Sciatic nerve (tissue), 2 donors: ENCODE measurements around the gene TENM4. TPM values are rescaled to one million over a fixed set of nuclear protein-coding genes. Genes with fewer than 3 reads are reported as not detected.
"Not testable (repeated sequence)": the region's sequence is repeated elsewhere in the genome, so short reads cannot be mapped to it uniquely, and the experiment has no call there.

Source experiments
- ATAC-seq: fragments of 200-7000 bp; cut with Tn5 transposase; one replicate; pipeline ENCODE4 v1.9.1; 2020; ENCODE audit warnings: mild to moderate bottlenecking, moderate library complexity
- DNase-seq: peaks from one replicate; pipeline ENCODE4 v3.0.0-alpha.2; 2020; ENCODE audit warnings: low spot score
- intact Hi-C: fragments of 100-400 bp; cut with DNase I; formaldehyde crosslinking; loops from one replicate; pipeline ENCODE4 v1.14.2; 2022
- microRNA-seq: library from miRNA; unstranded; fragments of <30 nt; microRNA quantifications from one replicate; pipeline ENCODE4 v1.2.0, GENCODE V29; 2020
- total RNA-seq: library from RNA; stranded (reverse); fragmentation: NEBNext Ultra II Directional; extraction: Animal tissue kit (Norgen Biotek cat#: 25700); gene quantifications from one replicate; pipeline ENCODE4 v1.2.1, GENCODE V29; 2021
- donor health status: DM: no; HTN: no; CAD: no.
- donor health status: DM: no; HTN: no; CAD: no.

TENM4 gene
- total RNA-seq, 1 donor from 2014 or later, result 16.5 TPM

DNA sequence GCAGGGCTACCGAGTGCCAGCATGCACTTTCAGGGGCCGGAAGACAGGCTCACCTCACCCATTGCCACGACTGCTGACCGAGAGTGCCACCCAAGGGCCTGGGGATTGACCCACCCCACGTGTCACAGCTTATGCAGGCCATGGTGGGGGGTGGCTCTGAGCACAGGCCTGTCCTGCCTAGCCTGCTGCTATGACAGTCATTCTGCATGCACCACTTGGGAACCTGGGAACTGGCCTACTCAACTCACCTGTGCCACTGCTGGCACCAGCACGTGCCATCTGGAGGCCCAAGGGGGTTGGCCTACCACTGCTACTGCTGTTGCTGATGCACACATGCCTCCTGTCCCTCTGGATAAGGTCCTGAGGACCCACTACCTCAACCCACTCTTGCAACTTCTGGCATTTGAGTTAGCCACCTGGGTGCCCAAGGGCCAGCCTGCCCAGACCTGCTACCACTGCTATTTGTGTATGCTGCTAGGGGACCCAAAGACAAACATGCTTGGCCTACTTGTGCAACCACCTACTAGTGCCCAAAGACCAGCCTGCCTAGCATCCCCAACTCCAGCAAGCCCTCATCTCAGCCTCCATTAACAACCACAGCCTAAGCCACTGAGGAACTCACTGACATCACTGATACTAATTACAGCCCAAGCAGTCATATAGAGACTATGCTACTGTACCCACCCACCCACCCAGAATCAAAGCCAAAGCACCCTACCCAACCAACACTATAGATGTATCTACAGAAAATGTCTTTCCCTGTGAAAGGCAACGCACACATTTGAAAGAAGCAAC lies 807.1 kb downstream of the TENM4 start:
- no peak for ATAC-seq
- DNase-seq, result no peak
- intact Hi-C loops, result no loop called here

DNA sequence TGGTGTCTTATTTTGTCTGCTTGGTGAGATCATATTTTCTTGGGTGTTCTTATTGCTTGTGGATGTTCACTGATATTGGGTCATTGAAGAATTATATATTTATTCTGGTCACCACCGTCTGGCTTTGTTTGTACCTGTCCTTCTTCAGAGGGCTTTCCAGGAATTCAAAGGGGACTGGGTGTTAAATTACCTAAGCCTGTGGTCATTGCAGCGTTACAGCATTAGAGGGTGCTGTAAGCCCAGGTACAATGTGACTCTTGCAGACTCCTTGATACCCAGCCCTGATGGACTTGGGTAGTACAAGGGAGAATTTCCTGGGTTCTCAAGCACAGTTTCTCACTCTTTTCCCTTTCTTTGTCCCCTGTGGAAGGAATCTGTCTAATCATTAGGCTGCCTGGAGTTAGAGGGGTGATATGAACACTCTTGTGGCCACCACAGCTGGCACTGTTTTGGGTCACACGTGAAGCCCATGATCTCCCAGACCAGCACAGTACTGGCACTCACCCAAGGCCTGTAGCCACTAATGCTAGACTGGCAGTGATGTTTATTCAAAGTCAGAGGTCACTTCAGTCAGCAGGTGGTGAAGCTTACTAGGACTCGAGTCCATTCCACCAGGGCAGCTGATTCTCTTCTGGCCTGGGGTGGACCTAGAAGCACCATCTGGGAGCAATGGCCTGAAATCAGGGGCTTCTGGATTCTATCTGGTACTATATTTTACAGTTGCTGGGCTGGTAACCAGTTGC lies 810.1 kb downstream of the TENM4 start:
- intact Hi-C loops, result no loop called here
- ATAC-seq (no peak), DNase-seq (no peak)

GRCh38 chr11:78630155-78630554 lies 810.7 kb downstream of the TENM4 start:
- intact Hi-C loops, result no loop called here
- DNase-seq (no peak), ATAC-seq (no peak)

DNA sequence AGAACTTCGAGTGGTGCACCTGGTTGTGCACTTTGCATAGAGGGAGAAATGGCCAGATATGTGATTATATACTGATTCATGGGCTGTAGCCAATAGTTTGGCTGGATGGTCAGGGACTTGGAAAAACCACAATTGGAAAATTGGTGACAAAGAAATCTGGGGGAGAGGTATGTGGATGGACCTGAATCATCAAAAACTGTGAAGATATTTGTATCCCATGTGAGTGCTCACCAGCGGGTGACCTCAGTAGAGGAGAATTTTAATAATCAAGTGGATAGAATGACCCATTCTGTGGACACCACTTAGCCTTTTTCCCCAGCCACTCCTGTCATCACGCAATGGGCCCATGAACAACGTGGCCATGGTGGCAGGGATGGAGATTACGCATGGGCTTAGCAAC lies 818.2 kb downstream of the TENM4 start:
- ATAC-seq (no peak), DNase-seq (no peak)
- intact Hi-C loops, result no loop called here

DNA sequence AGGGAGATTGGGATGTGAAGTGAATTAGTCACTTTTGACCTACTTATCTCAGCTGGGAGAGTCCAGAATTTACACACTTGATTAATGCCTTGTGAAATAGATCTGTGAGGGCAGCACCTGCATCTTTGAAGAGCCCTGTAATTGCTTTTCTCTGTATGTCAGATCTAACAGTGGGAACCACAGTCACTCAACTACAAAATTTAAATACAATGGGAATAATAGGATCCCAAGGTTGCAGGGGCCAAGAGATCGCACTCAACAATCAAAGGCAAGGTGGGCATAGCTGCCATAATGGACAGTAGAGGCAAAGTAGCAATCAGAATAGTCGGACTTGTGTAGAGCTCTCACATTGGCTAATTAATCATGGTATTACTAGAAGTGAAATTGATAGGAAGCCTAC lies 820.7 kb downstream of the TENM4 start:
- ATAC-seq (no peak), DNase-seq (no peak)
- intact Hi-C loops, result no loop called here

GRCh38 chr11:78615724-78616123 lies 825.1 kb downstream of the TENM4 start:
- no peak for DNase-seq
- intact Hi-C loops, result no loop called here
- ATAC-seq, result no peak

DNA sequence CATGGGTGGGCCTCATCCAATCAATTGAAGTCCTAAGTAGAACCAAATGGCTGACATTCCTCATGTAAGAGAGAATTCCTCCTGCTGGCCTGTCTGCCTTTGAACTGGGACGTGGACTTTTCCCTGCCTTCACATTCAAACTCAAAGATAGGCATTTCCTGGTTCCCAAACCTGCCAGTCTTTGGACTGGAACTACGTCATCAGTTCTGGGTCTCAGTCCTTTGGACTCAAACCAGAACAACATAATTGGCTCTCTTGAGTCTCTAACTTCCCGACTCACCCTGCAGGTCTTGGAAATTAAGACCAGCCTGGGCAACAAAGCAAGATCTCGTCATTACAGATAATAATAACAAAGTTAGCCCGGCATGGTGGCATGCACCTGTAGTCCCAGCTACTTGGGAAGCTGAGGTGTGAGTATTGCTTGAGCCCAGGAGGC lies 827.4 kb downstream of the TENM4 start:
- DNase-seq, result no peak
- no peak for ATAC-seq
- intact Hi-C loops, result no loop called here

DNA sequence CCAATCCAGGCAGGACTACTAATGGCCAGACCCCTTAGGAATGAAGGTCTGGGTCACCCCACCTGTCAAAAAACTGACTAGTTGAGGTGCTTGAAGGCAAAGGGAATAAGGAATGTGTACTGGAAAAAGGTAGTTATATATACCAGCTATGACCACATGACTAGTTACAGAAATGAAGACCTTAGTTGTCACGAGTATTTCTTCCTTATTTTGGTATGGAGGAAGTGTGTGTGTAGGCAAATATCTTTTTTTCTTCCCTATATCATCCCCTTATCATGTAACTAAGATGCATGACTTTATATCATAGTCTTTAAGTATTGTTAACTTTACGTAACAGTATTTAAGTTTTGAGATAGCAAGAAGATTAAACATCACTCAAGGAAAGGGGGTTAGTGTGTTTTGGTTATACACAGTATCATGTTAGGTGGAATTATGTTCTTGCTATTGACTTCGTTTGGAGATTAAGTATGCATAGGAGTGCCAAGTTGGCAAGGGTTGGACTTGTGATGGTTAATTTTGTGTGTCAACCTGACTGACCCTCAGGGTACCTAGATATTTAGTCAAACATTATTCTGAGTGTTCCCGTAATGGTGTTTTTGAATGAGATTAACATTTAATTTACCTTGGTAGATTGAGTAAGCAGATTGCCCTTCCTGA lies 828.0 kb downstream of the TENM4 start:
- no peak for DNase-seq
- ATAC-seq, result no peak
- intact Hi-C loops, result no loop called here

DNA sequence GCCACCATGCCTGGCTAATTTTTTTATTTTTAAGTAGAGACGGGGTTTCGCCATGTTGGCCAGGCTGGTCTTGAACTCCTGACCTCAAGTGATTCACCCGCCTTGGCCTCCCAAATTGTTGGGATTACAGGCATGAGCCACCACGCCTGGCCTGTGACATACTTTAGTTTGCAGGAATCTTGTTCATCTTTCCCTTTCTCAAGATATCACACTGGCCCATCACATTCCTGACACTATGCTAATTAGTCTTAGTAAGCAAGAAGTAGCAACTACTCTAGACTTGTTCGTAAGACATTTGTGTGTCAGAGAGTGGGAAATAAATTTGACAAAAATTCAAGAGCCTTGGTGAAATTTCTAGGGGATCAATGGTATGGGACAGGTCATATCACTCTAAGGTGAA lies 831.5 kb downstream of the TENM4 start:
- ATAC-seq, intact Hi-C loops, DNase-seq: not testable (repeated sequence)

DNA sequence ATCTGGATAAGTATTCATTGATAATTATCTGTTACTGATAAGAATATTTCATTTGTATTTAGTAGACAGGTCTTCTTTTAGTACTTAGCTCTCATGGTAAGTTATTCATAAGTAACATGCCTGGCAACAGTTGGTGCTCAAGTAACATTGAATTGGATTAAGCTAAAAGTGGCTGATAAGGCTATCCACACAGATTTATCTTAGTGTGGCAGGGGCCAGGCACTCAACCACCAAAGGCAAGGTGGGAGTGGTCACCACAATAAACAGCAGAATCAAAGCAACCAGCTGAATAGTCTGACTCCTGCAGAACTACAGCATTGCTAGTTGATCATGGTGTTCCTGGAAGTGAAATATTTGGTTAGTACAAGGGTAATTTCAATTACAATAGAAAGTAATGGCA lies 833.1 kb downstream of the TENM4 start:
- intact Hi-C loops, result no loop called here
- ATAC-seq (no peak), DNase-seq (no peak)

DNA sequence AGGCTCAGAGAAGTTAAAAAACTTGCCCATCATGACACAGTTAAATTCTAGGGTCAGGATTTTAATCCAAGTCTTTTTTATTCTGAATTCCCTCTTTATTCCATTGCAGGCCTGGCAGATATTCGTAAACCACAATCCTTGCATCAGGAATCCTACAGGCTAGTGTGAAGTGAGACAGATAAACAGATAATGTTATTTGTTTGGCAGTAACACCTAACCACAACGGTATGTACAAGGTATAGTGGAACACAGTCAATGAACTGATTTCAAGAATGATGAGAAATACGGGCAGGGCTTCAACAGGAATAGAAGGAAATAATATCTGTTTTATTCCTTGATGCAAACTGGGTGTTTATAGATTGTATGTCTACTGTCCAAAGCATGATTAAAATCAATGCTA lies 834.2 kb downstream of the TENM4 start:
- ATAC-seq (no peak), DNase-seq (no peak)
- intact Hi-C loops, result no loop called here

DNA sequence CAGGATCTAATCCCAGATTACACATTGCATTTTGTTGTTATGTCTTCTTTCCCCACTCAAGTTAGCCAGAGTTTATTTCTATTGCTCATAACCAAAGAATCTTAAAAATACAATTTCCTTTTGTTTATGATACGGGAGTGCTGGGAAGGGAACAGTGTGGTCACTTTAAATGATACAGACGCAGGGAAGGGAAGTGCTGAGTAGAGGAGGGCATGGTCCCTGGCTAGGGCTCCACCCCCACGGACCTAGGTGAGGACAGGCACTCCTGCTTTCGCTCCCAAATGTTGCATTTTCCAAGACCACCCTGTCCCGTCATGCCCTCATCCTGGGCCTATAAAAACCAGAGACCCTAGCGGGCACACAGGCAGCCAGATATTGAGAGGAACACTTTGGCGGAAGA lies 835.5 kb downstream of the TENM4 start:
- DNase-seq (no peak), ATAC-seq (no peak)
- intact Hi-C loops, result no loop called here

GRCh38 chr11:78603792-78604191 lies 837.0 kb downstream of the TENM4 start:
- intact Hi-C loops, result no loop called here
- ATAC-seq (no peak), DNase-seq (no peak)

Small RNA genes lying within 50 kb of the gene (microRNA-seq; reads per million reads assigned to microRNA genes)
- gene MIR5579 (not detected), gene MIR708 (964 reads per million, percentile 81 among the genes with 10 or more reads in this experiment)
